SK-N-MC (cell line): ENCODE data around the gene EBNA1BP2.

Experiments used
- DNase-seq: peaks from one replicate; pipeline ENCODE4 v3.0.0-alpha.2; 2011; ENCODE audit warnings: low read depth, low spot score
- H3K27ac ChIP-seq: fragments of 200-600 bp; sonication (generic); 2 replicates; pipeline ENCODE4 v1.5.1; 2016; ENCODE audit warnings: mixed run types
- H3K36me3 ChIP-seq: fragments of 200-600 bp; sonication (generic); 2 replicates; pipeline ENCODE4 v1.6.1; 2017; ENCODE audit warnings: antibody characterized with exemption, low read length, mixed read lengths; ENCODE audit not compliant: insufficient read depth
- H3K4me3 ChIP-seq: fragments of 200-600 bp; sonication (generic); 2 replicates; pipeline ENCODE4 v1.5.1; 2016
- H3K9ac ChIP-seq: fragments of 200-600 bp; sonication (generic); 2 replicates; pipeline ENCODE4 v1.8.0; 2017; ENCODE audit warnings: mixed run types, mixed read lengths; ENCODE audit not compliant: insufficient read length
- H3K9me3 ChIP-seq: fragments of 200-600 bp; sonication (generic); 2 replicates; pipeline ENCODE4 v1.6.1; 2017; ENCODE audit warnings: low read depth, mild to moderate bottlenecking, antibody characterized with exemption, low read length, moderate library complexity, mixed read lengths
- EZH2 ChIP-seq: fragments of 200-600 bp; sonication (generic); IDR thresholded peaks from one replicate; pipeline ENCODE4 v1.6.1; 2017; ENCODE audit warnings: antibody characterized with exemption
- FOXP2 ChIP-seq: optimal IDR thresholded peaks from 2 replicates; pipeline ENCODE3; 2011; ENCODE audit warnings: mild to moderate bottlenecking, moderate library complexity; ENCODE audit not compliant: insufficient read depth; ENCODE audit errors: extremely low read length, control extremely low read depth
- POLR2AphosphoS5 ChIP-seq: IDR thresholded peaks from 2 replicates; pipeline ENCODE4 v1.6.1; 2012; ENCODE audit warnings: mild to moderate bottlenecking, low read depth, low read length, borderline replicate concordance

Gene EBNA1BP2

DNA sequence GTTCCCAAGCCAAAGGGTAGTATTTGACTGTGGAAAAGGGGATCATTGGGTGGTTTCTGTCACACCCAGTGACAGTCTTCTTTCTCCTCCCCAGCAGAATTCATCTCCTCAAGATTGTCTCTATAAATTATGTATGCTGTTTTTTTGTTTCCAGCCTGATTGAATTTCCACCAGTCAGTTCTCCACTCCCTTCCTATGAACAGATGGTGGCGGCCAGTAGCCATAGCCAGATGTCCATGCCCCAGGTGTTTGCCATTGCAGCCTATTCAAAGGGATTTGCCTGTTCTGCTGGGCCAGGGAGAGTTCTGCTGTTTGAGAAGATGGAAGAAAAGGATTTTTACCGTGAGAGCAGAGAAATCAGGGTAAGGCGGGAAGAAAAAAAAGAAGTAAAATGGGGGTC is 12.9 kb upstream of the EBNA1BP2 start:
- H3K27ac ChIP-seq: no peak overlapping the region
- no peaks in the 10 kb centered on the region for H3K36me3 ChIP-seq
- TF ChIP-seq FOXP2: no peak
- TF ChIP-seq POLR2AphosphoS5: no peak
- TF ChIP-seq EZH2: no peak
- H3K9ac ChIP-seq: no peak overlapping the region
- DNase-seq: no peak
- H3K9me3 ChIP-seq: no peaks in the 10 kb centered on the region
- H3K4me3 ChIP-seq: no peak overlapping the region

DNA sequence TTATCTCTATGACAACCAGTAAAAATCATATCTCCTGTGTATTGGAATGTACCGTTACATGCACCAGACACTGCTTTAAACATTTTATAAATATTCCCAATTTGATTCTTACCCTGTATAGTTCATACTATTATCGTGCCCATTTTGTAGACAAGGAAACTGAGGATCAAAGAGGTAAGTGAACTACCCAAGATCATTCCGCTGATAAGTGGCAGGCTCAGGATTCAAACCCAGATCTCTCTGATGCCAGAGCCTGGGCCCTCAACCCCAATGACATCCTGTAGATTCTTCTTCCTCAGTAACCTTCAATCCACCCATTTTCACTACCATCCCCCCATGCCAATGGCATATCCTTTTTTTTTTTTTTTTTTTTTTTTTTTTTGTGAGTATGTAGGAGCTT is 12.3 kb upstream of the EBNA1BP2 start:
- no peak overlapping the region for H3K27ac ChIP-seq
- DNase-seq: no peak
- no peak overlapping the region for H3K4me3 ChIP-seq
- no peak overlapping the region for H3K9ac ChIP-seq
- no peaks in the 10 kb centered on the region for H3K9me3 ChIP-seq
- no peak for TF ChIP-seq EZH2
- TF ChIP-seq POLR2AphosphoS5: no peak
- TF ChIP-seq FOXP2: no peak
- no peaks in the 10 kb centered on the region for H3K36me3 ChIP-seq

DNA sequence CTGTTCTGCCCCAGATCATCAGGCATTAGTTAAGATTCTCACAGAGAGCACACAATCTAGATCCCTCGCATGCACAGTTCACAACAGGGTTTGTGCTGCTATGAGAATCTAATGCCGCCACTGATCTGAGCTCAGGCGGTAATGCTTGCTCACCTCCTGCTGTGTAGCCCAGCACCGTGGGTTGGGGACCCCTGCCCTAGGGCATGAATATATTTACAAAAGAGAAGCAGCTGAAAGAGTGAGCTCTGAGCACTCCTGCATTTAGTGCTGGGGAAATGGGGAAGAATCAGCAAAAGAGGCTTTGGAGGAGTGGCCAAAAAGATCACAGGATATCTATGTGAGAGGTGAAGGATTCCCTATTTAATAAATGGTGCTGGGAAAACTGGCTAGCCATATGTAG is 5.6 kb upstream of the EBNA1BP2 start:
- no peak overlapping the region for H3K4me3 ChIP-seq
- peak; percentile 16 for DNase-seq
- no peaks in the 10 kb centered on the region for H3K9me3 ChIP-seq
- no peak overlapping the region for H3K9ac ChIP-seq
- H3K27ac ChIP-seq: no peak overlapping the region
- H3K36me3 ChIP-seq: no peaks in the 10 kb centered on the region
- TF ChIP-seq EZH2 (no peak), POLR2AphosphoS5 (no peak), FOXP2 (no peak)

DNA sequence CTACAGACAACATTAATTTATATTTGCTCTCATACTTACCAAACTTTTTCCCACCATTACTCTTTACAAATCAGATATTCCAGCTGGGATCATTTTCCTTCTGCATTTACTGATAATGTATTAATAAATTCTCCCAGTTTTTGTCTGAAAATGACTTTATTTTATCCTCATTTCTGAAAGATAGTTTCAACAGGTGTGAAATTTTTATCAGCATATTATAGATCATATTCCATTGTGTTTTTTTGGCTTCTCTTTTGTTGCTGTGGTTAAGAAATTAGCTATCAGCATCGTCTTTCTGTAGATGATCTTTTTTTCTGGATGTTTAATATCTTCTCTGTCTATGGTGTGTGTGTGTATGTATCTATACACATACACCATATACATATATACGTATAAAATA is 2.8 kb upstream of the EBNA1BP2 start:
- no peak for TF ChIP-seq FOXP2
- TF ChIP-seq EZH2: no peak
- TF ChIP-seq POLR2AphosphoS5: no peak
- Histone ChIP-seq H3K9me3 (no peaks in the 10 kb centered on the region), H3K9ac (no peak overlapping the region), H3K36me3 (peaks cover 11% of the 10 kb centered on the region), H3K27ac (no peak overlapping the region), H3K4me3 (no peak overlapping the region)
- no peak for DNase-seq

DNA sequence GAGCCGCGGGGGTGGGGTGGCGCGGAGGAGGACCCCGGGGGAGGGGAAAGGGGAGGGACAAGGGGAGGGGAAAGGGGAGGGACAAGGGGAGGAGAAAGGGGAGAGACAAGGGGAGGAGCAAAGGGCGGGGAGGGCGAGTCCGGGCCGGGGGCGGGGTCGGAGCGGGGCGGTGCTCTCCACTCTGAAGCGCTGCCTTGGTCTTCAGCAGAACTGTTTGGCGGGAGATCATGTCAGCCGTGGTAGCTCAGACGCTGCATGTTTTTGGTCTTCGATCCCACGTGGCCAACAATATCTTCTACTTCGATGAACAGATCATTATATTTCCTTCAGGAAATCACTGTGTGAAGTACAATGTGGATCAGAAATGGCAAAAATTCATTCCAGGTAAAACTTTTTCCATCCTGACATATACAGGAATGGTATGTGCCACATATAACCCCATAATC is 460 bp upstream of the EBNA1BP2 start:
- H3K36me3 ChIP-seq: peaks cover 34% of the 10 kb centered on the region
- DNase-seq: peak; percentile 63
- H3K4me3 ChIP-seq: peak overlapping the region; percentile 98
- TF ChIP-seq FOXP2: no peak
- no peak for TF ChIP-seq POLR2AphosphoS5
- TF ChIP-seq EZH2: no peak
- H3K27ac ChIP-seq: no peak overlapping the region
- H3K9ac ChIP-seq: no peak overlapping the region
- no peaks in the 10 kb centered on the region for H3K9me3 ChIP-seq

DNA sequence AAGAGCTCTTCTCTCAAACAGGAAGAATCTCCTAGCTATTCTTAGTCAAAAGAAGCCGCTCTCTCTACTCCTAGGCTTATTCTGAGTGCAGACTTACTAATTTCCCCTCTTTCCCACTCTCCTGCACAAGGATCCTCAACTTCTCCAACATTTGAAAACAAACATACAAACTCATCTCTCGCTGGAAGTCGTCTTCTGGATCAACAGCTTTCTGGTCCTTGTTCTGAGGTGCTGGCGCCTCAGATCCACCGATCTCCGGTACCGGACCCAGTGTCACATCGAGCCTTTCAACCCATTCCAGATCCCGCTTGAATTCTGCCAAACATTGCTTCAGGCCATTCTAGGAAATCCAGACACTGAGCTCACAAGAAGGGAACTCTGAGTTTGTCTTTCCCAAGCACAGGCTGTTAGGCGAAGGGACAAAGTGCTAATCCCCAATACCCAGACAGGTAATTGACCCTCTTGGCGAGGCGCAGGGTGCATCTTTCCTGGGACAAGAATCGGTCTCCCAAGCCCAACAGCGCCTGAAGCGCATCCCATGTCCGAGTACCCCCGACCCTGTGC is 696 bp downstream of the EBNA1BP2 start:
- no peak for DNase-seq
- Histone ChIP-seq H3K4me3 (peak overlapping the region; percentile 98), H3K36me3 (peaks cover 46% of the 10 kb centered on the region), H3K9ac (peak overlapping the region; percentile 82), H3K9me3 (no peaks in the 10 kb centered on the region), H3K27ac (no peak overlapping the region)
- no peak for TF ChIP-seq POLR2AphosphoS5
- no peak for TF ChIP-seq EZH2
- no peak for TF ChIP-seq FOXP2

DNA sequence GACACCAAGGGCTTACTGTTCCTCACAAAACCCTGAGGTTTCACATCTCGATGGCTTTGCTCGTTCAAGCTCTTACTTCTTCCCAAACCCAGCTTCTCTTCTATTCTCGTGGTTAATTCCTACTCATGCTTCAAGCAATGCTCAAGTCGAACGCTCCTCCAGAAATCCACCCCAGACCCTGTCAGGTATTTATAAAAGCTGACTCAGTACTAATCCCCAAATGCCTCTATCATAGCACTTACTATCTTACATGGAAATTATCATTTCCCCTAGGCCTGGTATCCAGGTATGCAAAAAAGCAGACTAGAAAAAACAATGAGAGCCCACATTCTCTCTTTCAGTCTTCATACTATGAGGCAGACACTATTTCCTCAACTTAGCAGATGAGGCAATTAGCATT is 6.3 kb downstream of the EBNA1BP2 start:
- no peak for DNase-seq
- Histone ChIP-seq H3K27ac (no peak overlapping the region), H3K4me3 (no peak overlapping the region), H3K9me3 (no peaks in the 10 kb centered on the region), H3K36me3 (peaks cover 83% of the 10 kb centered on the region), H3K9ac (no peak overlapping the region)
- no peak for TF ChIP-seq POLR2AphosphoS5
- TF ChIP-seq FOXP2: no peak
- TF ChIP-seq EZH2: no peak

DNA sequence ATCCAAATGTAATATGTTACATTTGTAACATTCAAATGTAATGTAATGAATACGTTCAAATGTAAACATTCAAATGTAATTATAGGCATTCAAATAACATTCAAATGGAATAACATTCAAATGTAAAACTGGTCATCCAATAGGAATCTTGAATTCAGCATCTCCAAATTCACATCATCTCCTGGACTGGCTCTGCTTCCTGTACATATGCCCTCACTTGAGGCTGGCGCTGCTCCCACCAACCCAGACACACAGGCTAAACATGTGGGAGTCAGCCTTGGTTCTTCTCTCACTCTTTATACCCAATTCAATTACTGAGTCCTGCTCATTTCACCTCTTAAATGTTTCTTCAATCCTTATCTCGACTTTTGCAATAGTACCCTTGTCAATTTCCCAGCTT is 6.9 kb downstream of the EBNA1BP2 start:
- TF ChIP-seq POLR2AphosphoS5 (no peak), FOXP2 (no peak), EZH2 (no peak)
- H3K9me3 ChIP-seq: no peaks in the 10 kb centered on the region
- DNase-seq: no peak
- no peak overlapping the region for H3K4me3 ChIP-seq
- peaks cover 77% of the 10 kb centered on the region for H3K36me3 ChIP-seq
- H3K9ac ChIP-seq: no peak overlapping the region
- no peak overlapping the region for H3K27ac ChIP-seq

DNA sequence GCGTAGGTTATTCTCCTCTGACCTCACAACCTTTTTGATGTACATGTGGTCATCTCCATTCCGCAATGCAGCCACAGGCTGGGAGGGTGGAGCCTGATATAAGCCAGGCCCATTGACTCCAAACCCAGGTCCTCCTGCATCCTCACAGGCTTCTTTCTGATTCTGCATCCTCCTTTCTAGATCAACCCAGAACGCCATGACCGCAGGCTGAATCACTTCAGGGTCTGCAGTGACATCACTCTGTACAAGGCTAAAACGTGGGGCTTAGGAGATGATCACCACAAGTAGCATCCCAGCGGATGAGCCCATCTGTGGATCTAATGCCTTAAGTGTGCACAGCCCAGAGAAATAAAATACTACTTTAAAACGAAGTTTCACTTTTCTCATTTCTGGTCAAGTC is 16.1 kb downstream of the EBNA1BP2 start:
- Histone ChIP-seq H3K4me3 (no peak overlapping the region), H3K9ac (no peak overlapping the region), H3K9me3 (no peaks in the 10 kb centered on the region), H3K27ac (no peak overlapping the region), H3K36me3 (no peaks in the 10 kb centered on the region)
- TF ChIP-seq EZH2: no peak
- no peak for TF ChIP-seq FOXP2
- no peak for TF ChIP-seq POLR2AphosphoS5
- no peak for DNase-seq

DNA sequence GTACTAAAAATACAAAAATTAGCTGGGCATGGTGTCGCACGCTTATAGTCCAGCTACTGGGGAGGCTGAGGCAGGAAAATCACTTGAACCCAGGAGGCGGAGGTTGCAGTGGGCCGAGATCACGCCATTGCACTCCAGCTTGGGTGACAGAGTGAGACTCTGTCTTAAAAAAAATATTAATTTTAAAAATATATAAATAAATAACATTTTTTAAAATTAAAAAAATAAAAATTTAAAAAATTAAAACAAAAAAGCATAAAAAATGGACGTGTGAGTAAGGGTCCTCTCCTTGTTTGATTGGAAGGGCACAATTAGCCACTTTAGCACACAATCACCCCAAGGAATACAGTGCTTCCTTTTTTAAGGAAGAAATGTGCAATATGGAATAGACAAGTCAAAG is 18.6 kb downstream of the EBNA1BP2 start:
- Histone ChIP-seq H3K9ac (no peak overlapping the region), H3K9me3 (no peaks in the 10 kb centered on the region), H3K27ac (no peak overlapping the region), H3K4me3 (no peak overlapping the region), H3K36me3 (no peaks in the 10 kb centered on the region)
- TF ChIP-seq POLR2AphosphoS5 (no peak), EZH2 (no peak), FOXP2 (no peak)
- DNase-seq: no peak
